Right renal cortex interstitium (tissue), 3 donors: ENCODE data around the gene C20orf144. TPM values are rescaled to one million over a fixed set of nuclear protein-coding genes. Genes with fewer than 3 reads are reported as not detected.

Source experiments
- DNase-seq, 3 donors: peaks; one replicate each; pipeline ENCODE4 v3.0.0-alpha.2; 2013; ENCODE audit warnings: low read depth in 3 of 3, low spot score in 2 of 3
- polyA plus RNA-seq, 3 donors: library from polyadenylated mRNA; unstranded; fragments of 120-200 nt; gene quantifications; one replicate each; pipeline ENCODE4 v1.2.1, GENCODE V29; 2013; ENCODE audit not compliant: insufficient read length in 3 of 3

Gene C20orf144
- polyA plus RNA-seq, 3 donors, result 0.16 to 0.21 (median 0.19) TPM

- no peak for DNase-seq
These were observed 13.6 kb upstream of the C20orf144 start for GRCh38 chr20:33648396-33649004.

- DNase-seq, result no peak
These were observed 12.9 kb upstream of the C20orf144 start for GRCh38 chr20:33649201-33649681.

GRCh38 chr20:33650111-33650752 is 11.9 kb upstream of the C20orf144 start:
- DNase-seq, result no peak

GRCh38 chr20:33650753-33651561 is 11.2 kb upstream of the C20orf144 start:
- no peak for DNase-seq

GRCh38 chr20:33651562-33652048 is 10.5 kb upstream of the C20orf144 start:
- DNase-seq, result no peak

GRCh38 chr20:33653218-33653899 is 8.8 kb upstream of the C20orf144 start:
- DNase-seq, result no peak

- no peak for DNase-seq
These were observed 8.1 kb upstream of the C20orf144 start for GRCh38 chr20:33653900-33654596.

GRCh38 chr20:33654680-33655161 is 7.4 kb upstream of the C20orf144 start:
- no peak for DNase-seq

GRCh38 chr20:33655164-33655563 is 7.0 kb upstream of the C20orf144 start:
- DNase-seq, result no peak

GRCh38 chr20:33656010-33656782 is 5.9 kb upstream of the C20orf144 start:
- DNase-seq, result no peak

GRCh38 chr20:33656783-33657703 is 5.1 kb upstream of the C20orf144 start:
- DNase-seq, result no peak

GRCh38 chr20:33657704-33658095 is 4.4 kb upstream of the C20orf144 start:
- DNase-seq, result no peak

GRCh38 chr20:33658510-33658909 is 3.6 kb upstream of the C20orf144 start:
- no peak for DNase-seq

- no peak for DNase-seq
These were observed 3.2 kb upstream of the C20orf144 start for GRCh38 chr20:33658929-33659328.

- no peak for DNase-seq
These were observed 2.6 kb upstream of the C20orf144 start for GRCh38 chr20:33659341-33660034.

- DNase-seq, result no peak
These were observed 2.0 kb upstream of the C20orf144 start for GRCh38 chr20:33660035-33660684.

GRCh38 chr20:33660685-33661058 is 1.5 kb upstream of the C20orf144 start:
- no peak for DNase-seq
